Epithelial cell of esophagus (primary cell): ENCODE data around the gene LDB2.

Source experiments
- DNase-seq: peaks from one replicate; pipeline ENCODE4 v3.0.0; 2010; ENCODE audit warnings: low read depth
- H3K4me3 ChIP-seq: 2 replicates; pipeline ENCODE4 v1.5.1; 2011; ENCODE audit warnings: mild to moderate bottlenecking, low read length, control low read depth
- CTCF ChIP-seq: IDR thresholded peaks from 2 replicates; pipeline ENCODE4 v1.5.1; 2011; ENCODE audit warnings: low read depth, mild to moderate bottlenecking, low read length, control low read depth, inconsistent platforms; ENCODE audit not compliant: insufficient read depth; ENCODE audit errors: missing control alignments

Gene LDB2

GRCh38 chr4:16791460-16791859, 107.0 kb downstream of the LDB2 start:
- DNase-seq: no peak
- H3K4me3 ChIP-seq: no peak overlapping the region
- no peak for TF ChIP-seq CTCF

DNA sequence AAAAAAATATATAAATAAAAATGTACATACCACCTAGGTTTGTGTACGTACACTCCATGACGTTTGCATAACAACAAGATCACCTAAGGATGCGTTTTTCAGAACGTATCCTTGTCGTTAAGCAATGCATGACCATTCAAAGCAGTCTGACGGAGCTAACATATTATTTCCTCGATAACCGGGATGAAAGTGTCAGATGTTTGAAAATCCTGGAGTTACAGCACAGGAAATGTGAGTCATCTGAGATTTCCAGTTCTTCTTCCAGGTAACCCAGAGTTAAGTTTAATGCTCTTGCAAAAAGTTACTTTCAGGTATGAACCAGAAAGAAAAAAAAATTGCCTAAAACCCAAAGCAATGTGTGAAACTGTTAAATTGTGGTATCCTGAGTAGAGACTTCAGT, 107.9 kb downstream of the LDB2 start:
- DNase-seq: no peak
- no peak for TF ChIP-seq CTCF

DNA sequence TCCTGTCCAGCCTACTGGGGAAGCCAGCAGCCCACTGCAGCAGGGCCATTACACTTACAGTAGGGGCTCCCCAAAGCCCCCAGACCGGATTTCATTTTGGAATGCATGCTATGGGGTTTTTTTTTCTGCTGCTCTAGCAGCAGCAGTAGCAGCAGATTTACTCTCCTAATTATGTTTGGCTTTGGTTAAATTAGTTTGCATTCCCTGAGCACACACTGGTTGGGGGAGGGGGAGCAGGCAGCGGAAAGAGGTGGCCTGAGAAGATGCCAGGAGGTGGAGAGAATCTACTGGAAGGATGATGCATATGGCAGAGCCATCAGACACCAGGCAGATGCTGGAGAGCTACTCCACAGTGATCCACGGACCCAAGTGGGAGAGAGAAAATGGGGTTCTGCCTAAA, 109.6 kb downstream of the LDB2 start:
- H3K4me3 ChIP-seq: no peak overlapping the region
- no peak for TF ChIP-seq CTCF
- no peak for DNase-seq

More for the DNA sequence above, 107.9 kb downstream of the LDB2 start:
- no peak overlapping the region for H3K4me3 ChIP-seq

- no peak overlapping the region for H3K4me3 ChIP-seq
- no peak for TF ChIP-seq CTCF
- no peak for DNase-seq
Observed at GRCh38 chr4:16785793-16786527, 112.5 kb downstream of the LDB2 start.

DNA sequence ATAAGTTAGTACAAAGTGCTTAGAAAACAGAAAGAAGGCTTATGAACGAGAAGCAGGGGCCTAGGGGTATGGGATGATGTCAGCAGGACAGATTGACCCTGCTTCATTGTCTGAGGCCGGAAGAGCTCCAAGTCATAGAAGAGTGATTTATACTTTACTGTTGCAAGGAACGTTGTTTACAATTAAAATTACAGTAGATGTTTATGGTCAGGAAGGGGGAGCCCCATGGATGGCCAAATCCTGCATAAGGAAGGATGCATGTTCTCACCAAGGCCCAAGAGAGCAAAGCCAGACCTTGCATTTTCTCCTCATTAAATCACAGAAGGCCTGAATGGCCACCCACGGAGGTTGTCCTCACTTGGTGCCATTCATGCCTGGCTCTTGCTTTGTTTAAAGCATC, 115.3 kb downstream of the LDB2 start:
- no peak for DNase-seq
- no peak overlapping the region for H3K4me3 ChIP-seq
- no peak for TF ChIP-seq CTCF

DNA sequence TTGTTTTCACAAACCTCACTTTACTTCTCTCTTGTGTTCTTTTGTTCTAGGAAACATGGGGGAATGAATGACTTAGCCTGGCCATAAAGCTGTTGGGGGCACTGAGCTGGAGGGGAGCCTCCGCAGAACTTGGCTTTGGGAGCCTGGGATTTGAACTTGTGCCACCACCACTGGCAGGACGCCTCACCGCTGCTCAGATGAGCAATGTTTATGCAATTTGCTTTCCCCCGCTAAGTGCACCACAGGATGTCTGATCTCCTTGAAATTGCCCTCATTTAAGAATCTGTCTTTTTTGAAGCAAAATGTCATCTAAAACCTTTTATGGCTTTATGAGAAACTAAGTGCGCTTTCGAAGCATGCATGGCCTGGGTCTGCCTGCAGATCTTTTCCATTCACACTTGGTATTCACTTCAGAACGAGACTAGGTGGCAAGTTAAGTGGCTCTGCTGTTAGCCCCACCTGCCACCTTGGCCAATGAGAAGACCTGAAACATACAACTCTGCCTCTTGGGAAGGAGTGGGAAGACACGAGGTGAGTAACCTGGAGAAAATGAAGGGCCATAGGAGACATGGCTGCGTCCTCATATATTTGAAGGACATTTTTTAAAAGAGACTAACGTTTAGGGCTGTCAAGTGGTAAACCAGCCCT, 119.3 kb downstream of the LDB2 start:
- TF ChIP-seq CTCF: no peak
- no peak for DNase-seq
- no peak overlapping the region for H3K4me3 ChIP-seq

DNA sequence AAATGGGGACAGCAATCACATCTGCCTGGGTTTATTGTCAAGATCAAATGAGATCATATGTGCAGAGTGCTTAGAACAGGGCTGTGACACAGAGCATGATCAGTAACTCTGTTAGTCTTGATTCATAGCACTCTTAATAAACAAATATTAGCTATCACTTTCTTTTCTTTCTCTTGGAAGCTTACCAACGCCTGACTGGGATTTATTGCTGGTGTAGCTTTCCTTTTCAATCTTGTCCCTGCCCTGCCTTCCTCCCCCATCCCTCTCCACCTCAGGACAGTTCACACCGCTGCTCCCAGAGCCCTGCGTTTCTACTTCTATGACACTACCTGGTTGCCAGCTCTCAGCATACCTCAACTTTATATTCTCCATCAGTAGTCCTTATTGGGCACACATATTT, 120.7 kb downstream of the LDB2 start:
- no peak overlapping the region for H3K4me3 ChIP-seq
- DNase-seq: no peak
- no peak for TF ChIP-seq CTCF
